B cell (primary cell): Measurements from ENCODE around the gene OSBP2. TPM values are rescaled to one million over a fixed set of nuclear protein-coding genes. Genes with fewer than 3 reads are reported as not detected.

Experiments
- ATAC-seq: fragments of 200-7000 bp; cut with Tn5 transposase; one replicate; pipeline ENCODE4 v1.10.0; 2021; ENCODE audit warnings: low read depth, mild to moderate bottlenecking, moderate number of reproducible peaks, moderate library complexity
- CTCF ChIA-PET: fragments of 350-600 bp; sonication (Branson Sonifier 250); formaldehyde crosslinking; loops from one replicate; lab custom pipeline; 2021; ENCODE audit warnings: antibody characterized with exemption, inconsistent platforms; lab: Charles Lee
- POLR2A ChIA-PET: fragments of 350-600 bp; sonication (Branson Sonifier 250); formaldehyde crosslinking; loops from one replicate; lab custom pipeline; 2021; ENCODE audit warnings: antibody characterized with exemption; lab: Charles Lee
- DNase-seq: peaks from one replicate; pipeline ENCODE4 v3.0.0; 2013
- H2AFZ ChIP-seq: 2 replicates; pipeline ENCODE4 v1.6.1; 2012; ENCODE audit warnings: mild to moderate bottlenecking, low read depth, low read length; ENCODE audit not compliant: insufficient read depth, poor library complexity, severe bottlenecking
- H3K27ac ChIP-seq, 2 donors: 1 replicate in 1 of 2; 2 replicates in 1 of 2; pipeline ENCODE4 v1.5.1; 2012 to 2013; ENCODE audit warnings: low read length in 2 of 2, mild to moderate bottlenecking in 2 of 2, moderate library complexity in 1 of 2
- H3K27me3 ChIP-seq, 4 experiments: fragments of 200-600 bp in 1 of 4; sonication (generic) in 1 of 4; replicated peaks in 1 of 4; 1 replicate in 2 of 4; 2 replicates in 2 of 4; pipeline versions ENCODE4 v1.6.1 to v1.7.0; 2013 to 2016; ENCODE audit warnings: low read length in 3 of 4, mild to moderate bottlenecking in 2 of 4, mixed read lengths in 1 of 4, moderate library complexity in 1 of 4; ENCODE audit not compliant: insufficient read depth in 4 of 4, control insufficient read depth in 3 of 4; ENCODE audit errors: control extremely low read depth in 1 of 4
- H3K36me3 ChIP-seq, 2 experiments: replicated peaks in 1 of 2; 1 replicate in 1 of 2; 2 replicates in 1 of 2; pipeline versions ENCODE4 v1.6.1 to v1.7.1; 2013; ENCODE audit warnings: low read length in 1 of 2; ENCODE audit not compliant: insufficient read depth in 2 of 2, control insufficient read depth in 1 of 2; ENCODE audit errors: control extremely low read depth in 1 of 2, extremely low read depth in 1 of 2
- H3K4me1 ChIP-seq, 2 donors: fragments of 200-600 bp in 1 of 2; sonication (generic) in 1 of 2; 1 replicate in 1 of 2; 2 replicates in 1 of 2; pipeline versions ENCODE4 v1.5.1 to v1.6.1; 2013 to 2017; ENCODE audit warnings: low read length in 2 of 2; ENCODE audit not compliant: control insufficient read depth in 2 of 2, insufficient read depth in 2 of 2
- H3K4me2 ChIP-seq: replicated peaks from 2 replicates; pipeline ENCODE3; 2012; ENCODE audit warnings: mild to moderate bottlenecking, low read depth, low read length; ENCODE audit not compliant: poor library complexity, severe bottlenecking
- H3K4me3 ChIP-seq, 5 experiments: fragments of 200-600 bp in 1 of 5; sonication (generic) in 1 of 5; 1 replicate in 3 of 5; 2 replicates in 2 of 5; pipeline versions ENCODE4 v1.5.1 to v1.7.0; 2011 to 2016; ENCODE audit warnings: low read length in 4 of 5, mild to moderate bottlenecking in 4 of 5, low read depth in 2 of 5, control low read depth in 1 of 5, moderate library complexity in 1 of 5; ENCODE audit not compliant: insufficient read depth in 1 of 5; ENCODE audit errors: control extremely low read depth in 1 of 5, extremely low read depth in 1 of 5
- H3K79me2 ChIP-seq: fragments of 200-600 bp; sonication (generic); one replicate; pipeline ENCODE4 v1.6.0; 2016; ENCODE audit warnings: low read length; ENCODE audit not compliant: control insufficient read depth, insufficient read depth
- H3K9ac ChIP-seq: fragments of 200-600 bp; sonication (generic); 2 replicates; pipeline ENCODE4 v1.6.1; 2017; ENCODE audit warnings: mild to moderate bottlenecking, low read length, moderate library complexity
- H3K9me3 ChIP-seq, 3 donors: one replicate each; pipeline versions ENCODE4 v1.6.1 to v1.7.1; 2013; ENCODE audit warnings: low read length in 2 of 3; ENCODE audit not compliant: control insufficient read depth in 2 of 3, insufficient read depth in 1 of 3; ENCODE audit errors: control extremely low read depth in 1 of 3
- H4K20me1 ChIP-seq: 2 replicates; pipeline ENCODE4 v1.6.0; 2012; ENCODE audit warnings: mild to moderate bottlenecking, low read length; ENCODE audit not compliant: insufficient read depth, control insufficient read depth, poor library complexity, severe bottlenecking
- H3K27ac Mint-ChIP-seq: one replicate; pipeline ENCODE4 v1.8.0; 2021; ENCODE audit warnings: mixed read lengths
- H3K27me3 Mint-ChIP-seq: one replicate; pipeline ENCODE4 v1.8.0; 2021; ENCODE audit warnings: mixed read lengths
- H3K4me1 Mint-ChIP-seq: one replicate; pipeline ENCODE4 v1.8.0; 2021; ENCODE audit warnings: mixed read lengths
- H3K4me3 Mint-ChIP-seq: one replicate; pipeline ENCODE4 v1.8.0; 2021; ENCODE audit warnings: mixed read lengths
- H3K9me3 Mint-ChIP-seq: one replicate; pipeline ENCODE4 v1.8.0; 2022; ENCODE audit warnings: mixed read lengths; ENCODE audit not compliant: insufficient read depth
- EZH2 ChIP-seq: IDR thresholded peaks from 2 replicates; pipeline ENCODE4 v1.6.1; 2012; ENCODE audit warnings: borderline replicate concordance, low read depth, mild to moderate bottlenecking, moderate library complexity, low read length; ENCODE audit not compliant: insufficient read depth, poor library complexity, severe bottlenecking
- WGBS: methylation state at CpG from one replicate; pipeline ENCODE4 v1.1.5; 2013; ENCODE audit warnings: missing lambda C conversion rate; ENCODE audit not compliant: insufficient coverage; 5-methylcytosine and 5-hydroxymethylcytosine counted together
- intact Hi-C: fragments of 100-400 bp; cut with micrococcal nuclease; formaldehyde crosslinking; loops from one replicate; pipeline ENCODE4 v1.10.0; 2022
- polyA plus RNA-seq: library from polyadenylated mRNA; depleted of rRNA; stranded (reverse); fragments of >200 nt; gene quantifications from 2 replicates; pipeline ENCODE4 v1.2.3, GENCODE V29; 2012
- total RNA-seq, 2 donors: library from RNA; stranded (reverse); fragments of 120-200 nt in 1 of 2; gene quantifications; 1 replicate in 1 of 2; 2 replicates in 1 of 2; pipeline versions ENCODE4 v1.2.3 to v1.2.4, GENCODE V29; 2013 to 2022
- TF ChIP-seq, protein P1 (sequence below): fragments of 200-600 bp; IDR thresholded peaks from one replicate; pipeline ENCODE4 v1.8.0; 2022; ENCODE audit warnings: antibody characterized with exemption, mild to moderate bottlenecking

Gene OSBP2
- total and polyA plus RNA-seq, 2 donors (not counting 1 experiment from before 2014, with no cell fraction given): 0.10 to 1.0 TPM

DNA sequence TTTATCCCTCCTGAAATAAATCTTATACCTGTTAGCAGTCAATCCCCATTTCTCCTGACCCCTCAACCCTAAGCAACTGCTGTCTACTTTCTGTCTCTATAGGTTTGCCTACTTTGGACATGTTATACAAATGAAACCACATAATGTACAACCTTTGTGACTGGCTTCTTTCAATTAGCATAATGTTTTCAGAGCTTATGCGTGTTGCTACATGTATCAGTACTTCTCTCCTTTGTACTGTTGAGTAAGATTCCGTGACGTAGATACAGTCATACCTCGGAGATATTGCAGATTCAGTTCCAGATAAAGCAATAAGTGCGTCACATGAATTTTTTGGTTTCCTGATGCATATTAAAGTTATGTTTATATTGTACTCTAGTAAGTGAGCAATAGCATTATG, 146.6 kb downstream of the OSBP2 start:
- intact Hi-C loops: no loop called here
- Mint-ChIP-seq H3K27me3 (peaks cover 22% of the 10 kb centered on the region), H3K4me3 (no peak overlapping the region), H3K27ac (no peak overlapping the region), H3K4me1 (no peaks in the 10 kb centered on the region), H3K9me3 (peaks cover 3% of the 10 kb centered on the region)
- H3K27me3 ChIP-seq: peaks cover 0 to 8% (median 0%) of the 10 kb centered on the region in 4 experiments
- WGBS: no CpG with 5 or more reads among the region's 5 CpGs
- H3K79me2 ChIP-seq: no peaks in the 10 kb centered on the region
- ChIA-PET CTCF (interaction anchor here (0.8 kb wide), 1 partner anchor 78 kb away, joined by 3 read pairs; no protein-coding TSS in a partner anchor), POLR2A (no interaction called here)
- H3K4me1 ChIP-seq: no peaks in the 10 kb centered on the region
- no peaks in the 10 kb centered on the region for H3K36me3 ChIP-seq
- H3K4me2 ChIP-seq: no peak overlapping the region
- H2AFZ ChIP-seq: no peak overlapping the region
- ATAC-seq (no peak), DNase-seq (no peak)
- no peak for TF ChIP-seq EZH2
- TF ChIP-seq, protein P1, sequence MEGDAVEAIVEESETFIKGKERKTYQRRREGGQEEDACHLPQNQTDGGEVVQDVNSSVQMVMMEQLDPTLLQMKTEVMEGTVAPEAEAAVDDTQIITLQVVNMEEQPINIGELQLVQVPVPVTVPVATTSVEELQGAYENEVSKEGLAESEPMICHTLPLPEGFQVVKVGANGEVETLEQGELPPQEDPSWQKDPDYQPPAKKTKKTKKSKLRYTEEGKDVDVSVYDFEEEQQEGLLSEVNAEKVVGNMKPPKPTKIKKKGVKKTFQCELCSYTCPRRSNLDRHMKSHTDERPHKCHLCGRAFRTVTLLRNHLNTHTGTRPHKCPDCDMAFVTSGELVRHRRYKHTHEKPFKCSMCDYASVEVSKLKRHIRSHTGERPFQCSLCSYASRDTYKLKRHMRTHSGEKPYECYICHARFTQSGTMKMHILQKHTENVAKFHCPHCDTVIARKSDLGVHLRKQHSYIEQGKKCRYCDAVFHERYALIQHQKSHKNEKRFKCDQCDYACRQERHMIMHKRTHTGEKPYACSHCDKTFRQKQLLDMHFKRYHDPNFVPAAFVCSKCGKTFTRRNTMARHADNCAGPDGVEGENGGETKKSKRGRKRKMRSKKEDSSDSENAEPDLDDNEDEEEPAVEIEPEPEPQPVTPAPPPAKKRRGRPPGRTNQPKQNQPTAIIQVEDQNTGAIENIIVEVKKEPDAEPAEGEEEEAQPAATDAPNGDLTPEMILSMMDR: no peak
- no peak overlapping the region for H3K9ac ChIP-seq
- H4K20me1 ChIP-seq: no peaks in the 10 kb centered on the region
- H3K4me3 ChIP-seq: no peak overlapping the region
- no peak overlapping the region for H3K27ac ChIP-seq
- H3K9me3 ChIP-seq: peaks cover 1 to 8% (median 5%) of the 10 kb centered on the region in 3 donors

DNA sequence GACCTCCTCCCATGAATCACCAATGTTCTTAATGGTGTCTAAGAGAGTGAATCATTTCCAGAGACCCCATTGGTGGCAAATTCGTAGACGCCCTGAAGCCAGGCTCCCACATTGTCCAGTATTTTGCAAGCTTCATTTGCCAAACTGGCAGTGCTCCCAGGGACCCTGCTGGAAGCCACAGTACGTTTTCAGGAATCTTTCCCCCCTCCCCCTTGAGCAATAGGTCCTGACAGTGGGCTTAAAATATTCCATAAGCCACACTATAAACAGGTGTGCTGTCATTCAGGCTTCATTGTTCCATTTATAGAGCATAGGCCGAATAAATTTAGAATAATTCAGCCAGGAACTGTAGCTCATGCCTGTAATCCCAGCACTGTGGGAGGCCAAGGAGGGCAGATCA, 148.6 kb downstream of the OSBP2 start:
- ChIA-PET POLR2A (no interaction called here), CTCF (no interaction called here)
- 88% methylated on average over 4 of the region's 4 CpGs for WGBS

More for the DNA sequence above, 148.6 kb downstream of the OSBP2 start:
- Mint-ChIP-seq H3K4me3 (no peak overlapping the region), H3K4me1 (no peaks in the 10 kb centered on the region), H3K27me3 (peaks cover 19% of the 10 kb centered on the region), H3K27ac (no peak overlapping the region), H3K9me3 (peaks cover 4% of the 10 kb centered on the region)
- DNase-seq (no peak), ATAC-seq (no peak)
- H3K4me2 ChIP-seq: no peak overlapping the region
- no peaks in the 10 kb centered on the region for H3K27me3 ChIP-seq
- no peaks in the 10 kb centered on the region for H3K4me1 ChIP-seq
- TF ChIP-seq, protein P1: no peak
- no peak for TF ChIP-seq EZH2
- no peaks in the 10 kb centered on the region for H4K20me1 ChIP-seq
- H3K27ac ChIP-seq: no peak overlapping the region
- no peaks in the 10 kb centered on the region for H3K36me3 ChIP-seq
- H3K9me3 ChIP-seq: peaks cover 1 to 6% (median 3%) of the 10 kb centered on the region in 3 donors
- intact Hi-C loops: no loop called here
- no peak overlapping the region for H2AFZ ChIP-seq
- H3K79me2 ChIP-seq: no peaks in the 10 kb centered on the region
- H3K9ac ChIP-seq: no peak overlapping the region
- no peak overlapping the region for H3K4me3 ChIP-seq
